Fibroblast of mammary gland (primary cell): ENCODE measurements around the gene ENTHD1.

Experiments used
- DNase-seq: peaks from one replicate; pipeline ENCODE4 v3.0.0-alpha.2; 2010; ENCODE audit warnings: low read depth
- H3K4me3 ChIP-seq: 2 replicates; pipeline ENCODE4 v1.5.1; 2011; ENCODE audit warnings: low read depth, mild to moderate bottlenecking, low read length, moderate library complexity; ENCODE audit not compliant: control insufficient read depth
- CTCF ChIP-seq: conservative IDR thresholded peaks from 2 replicates; pipeline ENCODE4 v1.5.1; 2011; ENCODE audit warnings: low read depth, low read length, inconsistent platforms; ENCODE audit not compliant: control insufficient read depth, insufficient read depth

Gene ENTHD1

GRCh38 chr22:39814899-39815298, 78.7 kb downstream of the ENTHD1 start:
- no peak for TF ChIP-seq CTCF
- peak; percentile 68 for DNase-seq
- no peak overlapping the region for H3K4me3 ChIP-seq

GRCh38 chr22:39809772-39810557, 83.6 kb downstream of the ENTHD1 start:
- no peak overlapping the region for H3K4me3 ChIP-seq
- no peak for DNase-seq
- TF ChIP-seq CTCF: no peak

GRCh38 chr22:39808081-39808480, 85.5 kb downstream of the ENTHD1 start:
- TF ChIP-seq CTCF: peak; percentile 52
- DNase-seq: peak; percentile 21
- H3K4me3 ChIP-seq: no peak overlapping the region

- H3K4me3 ChIP-seq: no peak overlapping the region
- no peak for TF ChIP-seq CTCF
- DNase-seq: no peak
Observed at GRCh38 chr22:39806109-39806508, 87.5 kb downstream of the ENTHD1 start.

- no peak overlapping the region for H3K4me3 ChIP-seq
- TF ChIP-seq CTCF: no peak
- DNase-seq: no peak
Observed at GRCh38 chr22:39805117-39805516, 88.4 kb downstream of the ENTHD1 start.

- no peak overlapping the region for H3K4me3 ChIP-seq
- TF ChIP-seq CTCF: no peak
- no peak for DNase-seq
Observed at GRCh38 chr22:39802682-39803081, 90.9 kb downstream of the ENTHD1 start.

GRCh38 chr22:39800790-39801520, 92.6 kb downstream of the ENTHD1 start:
- no peak for TF ChIP-seq CTCF
- DNase-seq: no peak
- no peak overlapping the region for H3K4me3 ChIP-seq
